HCT116 (cell line): ENCODE measurements around the gene COBL. TPM values are rescaled to one million over a fixed set of nuclear protein-coding genes. Genes with fewer than 3 reads are reported as not detected.

Experiments
- ATAC-seq: fragments of 200-7000 bp; cut with Tn5 transposase; 2 replicates; pipeline ENCODE4 v1.9.1; 2020; ENCODE audit warnings: mild to moderate bottlenecking, moderate library complexity
- BruUV-seq: library from RNA; stranded (reverse); fragments of 400-500 nt; replicated peaks from 2 replicates; lab custom pipeline; 2021; lab: Mats Ljungman, UMichigan
- CTCF ChIA-PET: fragments of 300-600 bp; sonication (Branson Sonifier 250); formaldehyde crosslinking; loops from one replicate; lab custom pipeline; 2021; ENCODE audit warnings: antibody characterized with exemption; lab: Charles Lee
- POLR2A ChIA-PET: fragments of 300-600, 350-600 bp; sonication (Branson Sonifier 250); formaldehyde crosslinking; loops from one replicate; lab custom pipeline; 2021; ENCODE audit warnings: antibody characterized with exemption; lab: Charles Lee
- RAD21 ChIA-PET, 2 experiments: fragments of 300-600 bp; sonication (Branson Sonifier 250); formaldehyde crosslinking; loops; one replicate each; lab custom pipeline; 2023; ENCODE audit warnings: low total read pairs in 2 of 2; ENCODE audit not compliant: uncharacterized antibody in 2 of 2, unreplicated experiment in 2 of 2, low non-redundant PET in 1 of 2; lab: Charles Lee
- DNase-seq: peaks from one replicate; pipeline ENCODE4 v3.0.0-alpha.2; 2010; ENCODE audit warnings: low read depth, low spot score
- H2AFZ ChIP-seq: fragments of 200-600 bp; shearing (Covaris generic), sonication (generic); 2 replicates; pipeline ENCODE4 v1.6.1; 2017; ENCODE audit warnings: low read depth, mixed run types, mixed read lengths, antibody characterized with exemption, low read length; ENCODE audit not compliant: poor library complexity, severe bottlenecking
- H3K27ac ChIP-seq: 2 replicates; pipeline ENCODE4 v1.5.1; 2012; ENCODE audit warnings: low read depth, low read length
- H3K27me3 ChIP-seq: fragments of 200-600 bp; sonication (generic); 2 replicates; pipeline ENCODE4 v1.6.1; 2016; ENCODE audit warnings: mixed run types, low read length, mixed read lengths; ENCODE audit not compliant: insufficient read depth
- H3K36me3 ChIP-seq, 2 experiments: fragments of 200-500 bp in 1 of 2; fragments of 200-600 bp in 1 of 2; sonication (Bioruptor generic) in 1 of 2; sonication (generic) in 1 of 2; 2 replicates each; pipeline versions ENCODE4 v1.5.1 to v1.6.1; 2014 to 2016; ENCODE audit warnings: low read length in 2 of 2, inconsistent platforms in 1 of 2, mixed read lengths in 1 of 2, mixed run types in 1 of 2; ENCODE audit not compliant: insufficient read depth in 2 of 2, control insufficient read depth in 1 of 2
- H3K4me1 ChIP-seq, 2 experiments: fragments of 200-600 bp in 1 of 2; sonication (generic) in 1 of 2; 2 replicates each; pipeline versions ENCODE4 v1.5.1 to v1.6.1; 2012 to 2017; ENCODE audit warnings: low read length in 2 of 2, inconsistent platforms in 1 of 2, mild to moderate bottlenecking in 1 of 2, mixed read lengths in 1 of 2, mixed run types in 1 of 2, moderate library complexity in 1 of 2; ENCODE audit not compliant: insufficient read depth in 2 of 2, control insufficient read depth in 1 of 2
- H3K4me2 ChIP-seq: fragments of 200-600 bp; sonication (generic); 2 replicates; pipeline ENCODE4 v1.6.1; 2017; ENCODE audit warnings: mixed run types, low read length, mixed read lengths
- H3K4me3 ChIP-seq, 2 experiments: fragments of 200-600 bp in 1 of 2; sonication (generic) in 1 of 2; replicated peaks in 1 of 2; 2 replicates each; pipeline ENCODE4 v1.5.1; 2011 to 2016; ENCODE audit warnings: low read length in 2 of 2, control low read depth in 1 of 2, low read depth in 1 of 2, mild to moderate bottlenecking in 1 of 2, mixed read lengths in 1 of 2, mixed run types in 1 of 2
- H3K79me2 ChIP-seq: fragments of 200-600 bp; sonication (generic); 2 replicates; pipeline ENCODE4 v1.6.1; 2017; ENCODE audit warnings: mild to moderate bottlenecking, mixed run types, low read length, moderate library complexity, mixed read lengths; ENCODE audit not compliant: insufficient read depth
- H3K9ac ChIP-seq: fragments of 200-600 bp; sonication (generic); 2 replicates; pipeline ENCODE4 v1.6.1; 2016; ENCODE audit warnings: low read length, mixed read lengths
- H3K9me2 ChIP-seq: fragments of 200-600 bp; sonication (generic), shearing (Covaris generic); 2 replicates; pipeline ENCODE4 v1.6.1; 2017; ENCODE audit warnings: mixed run types, mild to moderate bottlenecking, moderate library complexity; ENCODE audit not compliant: insufficient read depth
- H3K9me3 ChIP-seq, 2 experiments: fragments of 200-500 bp in 1 of 2; fragments of 200-600 bp in 1 of 2; sonication (Bioruptor generic) in 1 of 2; sonication (generic) in 1 of 2; 2 replicates each; pipeline ENCODE4 v1.6.1; 2014 to 2017; ENCODE audit warnings: low read length in 2 of 2, mixed read lengths in 2 of 2, inconsistent platforms in 1 of 2, low read depth in 1 of 2, mild to moderate bottlenecking in 1 of 2, mixed run types in 1 of 2, moderate library complexity in 1 of 2; ENCODE audit not compliant: control insufficient read depth in 1 of 2, insufficient read depth in 1 of 2
- H4K20me1 ChIP-seq: fragments of 200-600 bp; sonication (generic), shearing (Covaris generic); 2 replicates; pipeline ENCODE4 v1.6.1; 2017; ENCODE audit warnings: mixed run types, mild to moderate bottlenecking, moderate library complexity; ENCODE audit not compliant: insufficient read depth
- ATF3 ChIP-seq: IDR thresholded peaks from 2 replicates; pipeline ENCODE4 v1.6.1; 2012
- EZH2 ChIP-seq: fragments of 200-600 bp; sonication (generic); IDR thresholded peaks from 2 replicates; pipeline ENCODE4 v1.6.1; 2017; ENCODE audit warnings: antibody characterized with exemption, mixed run types
- EZH2phosphoT487 ChIP-seq: fragments of 200-600 bp; IDR thresholded peaks from 2 replicates; pipeline ENCODE4 v1.6.1; 2018; ENCODE audit warnings: antibody characterized with exemption, borderline replicate concordance
- JUND ChIP-seq: IDR thresholded peaks from 2 replicates; pipeline ENCODE4 v1.6.1; 2012
- MAX ChIP-seq: IDR thresholded peaks from 2 replicates; pipeline ENCODE4 v1.6.1; 2012
- POLR2A ChIP-seq: IDR thresholded peaks from 2 replicates; pipeline ENCODE4 v1.7.0; 2011; ENCODE audit warnings: borderline replicate concordance; ENCODE audit not compliant: insufficient read depth, insufficient read length; ENCODE audit errors: extremely low read depth
- POLR2AphosphoS5 ChIP-seq: IDR thresholded peaks from 2 replicates; pipeline ENCODE4 v1.6.1; 2011; ENCODE audit warnings: mild to moderate bottlenecking, low read depth, low read length, moderate library complexity
- SP1 ChIP-seq: IDR thresholded peaks from 2 replicates; pipeline ENCODE4 v1.6.1; 2012; ENCODE audit warnings: low read depth
- SRF ChIP-seq: IDR thresholded peaks from 2 replicates; pipeline ENCODE4 v1.6.1; 2012; ENCODE audit warnings: low read depth
- TCF7L2 ChIP-seq: IDR thresholded peaks from 2 replicates; pipeline ENCODE4 v1.7.0; 2011; ENCODE audit warnings: borderline replicate concordance, inconsistent platforms; ENCODE audit not compliant: insufficient read depth, insufficient read length; ENCODE audit errors: extremely low read depth
- YY1 ChIP-seq: IDR thresholded peaks from 2 replicates; pipeline ENCODE4 v1.6.1; 2011; ENCODE audit warnings: low read length, low read depth, moderate library complexity, mild to moderate bottlenecking; ENCODE audit not compliant: insufficient replicate concordance; ENCODE audit errors: extremely low read depth
- ZFX ChIP-seq: fragments of 450-650 bp; IDR thresholded peaks from 2 replicates; pipeline ENCODE4 v1.6.1; 2017
- ZNF274 ChIP-seq: fragments of 200-500 bp; sonication (Bioruptor generic); IDR thresholded peaks from 2 replicates; pipeline ENCODE4 v1.6.1; 2014; ENCODE audit warnings: mild to moderate bottlenecking, low read depth, low read length, inconsistent platforms
- intact Hi-C: fragments of 100-400 bp; cut with micrococcal nuclease; formaldehyde crosslinking; loops from 2 replicates; pipeline ENCODE4 v1.10.0; 2022
- total RNA-seq: library from RNA; stranded (reverse); gene quantifications from one replicate; pipeline ENCODE4 v1.2.1, GENCODE V29; 2021; ENCODE audit not compliant: unreplicated experiment

COBL gene
- total RNA-seq, 1 experiment from 2014 or later, result 19.3 TPM

- ChIA-PET CTCF (no interaction called here), POLR2A (no interaction called here), RAD21 (no interaction called here)
- H2AFZ ChIP-seq, result no peak overlapping the region
- H3K9ac ChIP-seq, result no peak overlapping the region
- intact Hi-C loops, result no loop called here
- DNase-seq (no peak), ATAC-seq (no peak)
- TF ChIP-seq EZH2, result no peak
- no peak for TF ChIP-seq EZH2phosphoT487
- no peak for TF ChIP-seq JUND
- TF ChIP-seq MAX, result no peak
- no peak for TF ChIP-seq POLR2A
- no peak for TF ChIP-seq POLR2AphosphoS5
- TF ChIP-seq ATF3, result no peak
- no peak for TF ChIP-seq SRF
- TF ChIP-seq YY1, result no peak
- no peak for TF ChIP-seq SP1
- TF ChIP-seq TCF7L2, result no peak
- TF ChIP-seq ZFX, result no peak
- TF ChIP-seq ZNF274, result no peak
- no peaks in the 10 kb centered on the region; a peak in 1 of 4 replicates for H3K9me3 ChIP-seq
- H3K9me2 ChIP-seq, result no peaks in the 10 kb centered on the region
- H3K4me1 ChIP-seq, result no peaks in the 10 kb centered on the region
- no peak overlapping the region for H3K4me3 ChIP-seq
- H3K27me3 ChIP-seq, result no peaks in the 10 kb centered on the region
- H3K79me2 ChIP-seq, result no peaks in the 10 kb centered on the region
- H3K27ac ChIP-seq, result no peak overlapping the region
- no peaks in the 10 kb centered on the region for H3K36me3 ChIP-seq
- no peaks in the 10 kb centered on the region for H4K20me1 ChIP-seq
- H3K4me2 ChIP-seq, result no peak overlapping the region
- no TSS peak for BruUV-seq
These were observed 186.8 kb downstream of the COBL start for GRCh38 chr7:51129527-51130472.
